HG02973 (cell line): Measurements from ENCODE around the gene SLC17A5.
"Not testable (repeated sequence)": the region's sequence is repeated elsewhere in the genome, so short reads cannot be mapped to it uniquely, and the experiment has no call there.

Experiments
- ATAC-seq: cut with Tn5 transposase; IDR thresholded peaks from one replicate; pipeline ENCODE4 v1.9.1; 2021; ENCODE audit warnings: moderate library complexity; ENCODE audit not compliant: unreplicated experiment

Gene SLC17A5

GRCh38 chr6:73569121-73569520 lies 84.7 kb downstream of the SLC17A5 start:
- ATAC-seq, result no peak

DNA sequence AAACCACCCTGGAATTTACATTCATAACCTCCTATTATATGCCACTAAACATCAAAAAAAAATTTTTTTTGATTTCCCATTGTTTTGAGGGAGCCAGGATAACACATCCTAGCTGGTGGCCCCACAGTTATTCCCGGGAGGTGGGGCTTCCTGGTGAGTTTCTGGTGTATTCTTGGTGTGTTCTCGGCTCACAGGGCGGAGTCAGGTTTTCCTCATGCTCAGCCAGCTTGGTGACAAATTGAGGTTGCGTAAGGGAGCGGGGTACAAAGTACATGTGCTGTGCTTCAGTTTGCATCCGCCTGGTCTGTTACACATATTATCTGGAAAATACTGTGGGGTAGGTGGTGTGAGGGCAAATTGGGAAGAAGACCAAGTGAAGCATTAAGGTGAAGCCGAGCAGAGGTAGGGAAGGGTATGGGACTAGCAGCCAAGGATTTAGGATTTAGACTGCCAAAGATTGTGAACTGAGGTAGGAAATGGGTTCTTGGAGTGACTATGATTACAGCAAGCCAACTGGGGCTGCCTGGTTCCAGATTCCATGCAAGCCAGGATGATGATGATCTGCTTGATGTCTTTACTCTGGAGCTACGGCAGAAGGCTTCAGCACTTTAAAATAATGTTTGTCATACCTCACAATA lies 86.7 kb downstream of the SLC17A5 start:
- no peak for ATAC-seq

- ATAC-seq, result not testable (repeated sequence)
These were observed 87.3 kb downstream of the SLC17A5 start for GRCh38 chr6:73566486-73566871.

- no peak for ATAC-seq
These were observed 87.9 kb downstream of the SLC17A5 start for GRCh38 chr6:73565767-73566485.

DNA sequence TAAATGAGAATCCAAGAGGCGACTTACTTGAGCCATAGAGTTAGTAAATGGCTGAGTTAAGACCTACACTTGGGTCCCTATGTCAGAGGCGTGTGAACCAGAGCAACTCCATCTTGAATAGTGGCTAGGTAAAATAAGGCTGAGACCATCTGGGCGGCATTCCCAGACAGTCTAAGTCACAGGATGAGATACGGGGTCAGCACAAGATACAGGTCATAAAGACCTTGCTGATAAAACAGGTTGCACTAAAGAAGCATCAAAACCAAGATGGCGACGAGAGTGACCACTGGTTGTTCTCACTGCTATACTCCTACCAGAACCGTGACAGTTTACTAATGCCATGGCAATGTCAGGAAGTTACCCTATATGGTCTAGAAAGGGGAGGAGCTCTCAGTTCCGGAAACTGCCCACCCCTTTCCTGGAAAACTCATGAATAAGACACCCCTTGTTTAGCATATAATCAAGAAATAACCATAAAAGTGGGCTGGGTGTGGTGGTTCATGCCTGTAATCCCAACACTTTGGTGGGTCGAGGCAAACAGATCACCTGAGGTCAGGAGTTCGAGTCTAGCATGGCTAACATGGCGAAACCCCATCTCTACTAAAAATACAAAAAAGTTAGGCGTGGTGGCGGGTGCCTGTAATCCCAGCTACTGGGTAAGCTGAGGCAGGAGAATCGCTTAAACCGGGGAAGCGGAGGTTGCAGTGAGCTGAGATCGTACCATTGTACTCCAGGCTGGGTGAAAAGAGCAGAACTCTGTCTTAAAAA lies 89.0 kb downstream of the SLC17A5 start:
- ATAC-seq, result no peak

GRCh38 chr6:73562558-73562957 lies 91.2 kb downstream of the SLC17A5 start:
- no peak for ATAC-seq

DNA sequence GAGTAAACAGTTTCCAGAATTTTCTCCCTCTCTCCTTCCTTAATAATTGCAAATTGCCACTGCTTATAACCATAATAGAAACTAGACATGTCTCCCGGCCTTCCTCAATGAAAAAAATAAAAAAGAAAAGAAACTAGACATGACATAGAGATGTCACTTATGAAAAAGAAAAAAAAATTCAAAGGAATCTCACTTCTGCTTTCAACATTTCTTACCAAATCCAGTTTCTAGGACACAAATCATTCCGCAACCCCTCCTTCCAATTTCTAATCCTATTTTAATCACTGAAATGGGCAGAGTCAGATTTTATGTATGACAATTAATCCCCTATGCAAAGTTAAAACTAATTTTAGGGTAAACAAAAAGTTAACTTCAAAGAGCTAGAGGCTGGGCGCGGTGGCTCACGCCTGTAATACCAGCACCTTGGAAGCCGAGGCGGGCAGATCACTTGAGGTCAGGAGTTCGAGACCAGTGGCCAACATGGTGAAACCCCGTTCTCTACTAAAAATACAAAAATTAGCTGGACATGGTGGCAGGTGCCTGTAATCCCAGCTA lies 92.9 kb downstream of the SLC17A5 start:
- ATAC-seq, result peak; percentile 48

DNA sequence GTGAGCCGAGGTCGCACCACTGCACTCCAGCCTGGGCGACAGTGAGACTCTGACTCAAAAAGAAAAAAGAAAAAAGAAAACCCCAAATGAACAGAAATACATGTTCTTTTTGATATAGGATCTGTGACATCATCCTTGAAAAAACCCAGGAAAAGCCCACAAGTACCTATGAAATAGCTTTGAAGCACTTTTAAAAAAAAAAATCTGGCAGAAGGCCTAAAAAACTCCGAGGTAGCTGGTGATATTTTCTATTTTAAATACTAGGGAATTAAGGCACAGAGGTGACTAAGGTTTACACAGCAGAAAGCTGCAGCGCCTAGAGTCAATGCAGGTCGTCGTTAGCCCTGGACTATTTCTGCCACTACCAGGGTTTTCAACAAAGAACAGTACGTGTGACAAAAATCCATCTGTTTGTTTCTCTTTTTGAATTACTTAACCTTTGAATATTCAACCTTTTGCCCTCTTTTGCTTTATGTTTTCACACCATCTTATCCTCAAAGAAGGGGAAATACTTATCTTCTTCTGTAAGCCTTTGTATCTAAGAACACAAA lies 93.5 kb downstream of the SLC17A5 start:
- ATAC-seq, result peak; percentile 39

- not testable (repeated sequence) for ATAC-seq
These were observed 94.4 kb downstream of the SLC17A5 start for GRCh38 chr6:73559399-73559794.

DNA sequence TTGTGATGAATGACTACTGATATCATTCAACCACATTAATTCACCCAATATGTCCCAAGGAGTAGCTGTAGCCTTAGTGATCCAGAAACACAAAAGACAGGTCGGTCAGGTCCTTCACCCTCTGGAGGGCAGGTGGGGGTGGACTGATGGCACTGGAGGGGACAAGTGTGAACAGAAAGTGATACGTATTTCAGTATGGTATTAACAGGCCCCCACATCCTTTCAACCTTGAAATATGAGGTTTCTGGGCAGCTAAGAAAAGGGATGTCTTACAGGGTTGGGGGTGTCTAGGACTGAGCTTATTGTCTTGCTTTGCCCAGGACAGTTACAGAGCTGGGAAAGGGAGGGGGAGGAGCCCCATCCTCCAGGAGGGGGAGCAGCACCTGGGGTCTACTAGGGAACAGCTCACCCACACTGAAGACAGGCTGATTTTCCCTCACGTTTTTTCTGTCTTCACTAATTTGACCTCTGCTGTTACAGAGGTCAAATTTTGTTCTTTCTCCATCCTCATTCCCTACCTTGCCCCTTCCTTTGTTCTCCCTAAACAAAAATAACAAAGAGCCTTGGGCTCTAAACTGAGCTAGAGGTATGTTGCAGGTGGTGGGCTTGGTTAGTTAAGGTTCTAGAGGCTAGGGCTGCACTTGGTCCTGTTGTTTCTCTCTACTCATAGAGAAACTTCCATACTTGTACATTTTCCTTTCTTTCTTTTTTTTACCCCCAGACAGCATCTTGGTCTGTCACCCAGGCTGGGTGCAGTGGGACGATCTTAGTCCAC lies 95.0 kb downstream of the SLC17A5 start:
- no peak for ATAC-seq

DNA sequence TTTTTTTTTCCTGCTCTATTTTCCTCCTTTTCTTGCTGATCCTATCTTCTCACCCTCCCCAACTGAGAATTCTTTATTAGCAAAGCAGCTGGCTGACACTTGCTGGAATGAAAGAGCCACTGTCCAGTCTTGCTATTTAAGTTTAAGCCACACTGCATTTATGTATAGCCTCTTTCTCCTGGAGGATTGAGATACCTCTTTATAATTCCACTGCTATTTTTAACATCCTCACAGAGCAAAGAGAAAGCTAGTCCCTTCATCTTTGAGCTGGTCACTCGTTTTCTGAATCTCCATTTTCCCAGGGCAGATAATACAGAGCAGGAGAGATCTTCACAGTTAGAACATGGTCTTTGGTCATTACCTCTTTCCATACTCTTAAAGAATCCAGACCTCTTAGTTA lies 97.0 kb downstream of the SLC17A5 start:
- no peak for ATAC-seq

- ATAC-seq, result not testable (repeated sequence)
These were observed 98.3 kb downstream of the SLC17A5 start for GRCh38 chr6:73555380-73555949.

DNA sequence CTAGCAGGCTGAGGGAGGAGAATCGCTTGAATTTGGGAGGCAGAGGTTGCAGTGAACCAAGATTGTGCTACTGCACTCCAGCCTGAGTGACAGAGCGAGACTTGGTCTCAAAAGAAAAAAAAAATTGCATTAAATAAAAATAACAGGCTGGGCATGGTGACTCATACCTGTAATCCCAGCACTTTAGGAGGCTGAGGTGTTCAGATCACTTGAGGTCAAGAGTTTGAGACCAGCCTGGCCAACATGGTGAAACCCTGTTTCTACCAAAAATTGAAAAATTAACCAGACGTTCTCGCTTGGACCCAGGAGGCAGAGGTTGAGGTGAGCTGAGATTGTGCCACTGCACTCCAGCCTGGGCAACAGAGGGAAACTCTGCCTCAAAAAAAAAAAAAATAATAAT lies 102.7 kb downstream of the SLC17A5 start:
- ATAC-seq, result not testable (repeated sequence)

GRCh38 chr6:73548458-73549446 lies 105.0 kb downstream of the SLC17A5 start:
- ATAC-seq, result no peak

DNA sequence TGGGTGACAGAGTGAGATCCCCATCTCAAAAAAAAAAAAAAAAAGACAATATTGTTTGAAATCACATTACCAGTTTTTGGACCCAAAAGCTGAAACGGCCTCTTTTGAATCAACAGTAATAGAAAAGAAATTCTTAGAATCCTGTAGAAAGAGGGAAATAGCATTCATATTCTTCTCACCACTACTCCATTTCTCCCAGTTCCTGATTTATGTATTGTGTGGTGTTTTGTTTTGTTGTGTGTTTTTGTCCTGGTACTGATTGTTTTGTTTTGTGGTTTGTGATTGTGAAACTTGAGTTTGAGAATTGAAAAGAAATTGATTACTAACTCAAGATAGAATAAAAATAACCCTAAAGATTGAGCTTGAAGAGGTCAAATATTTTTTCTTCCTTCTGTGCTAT lies 106.8 kb downstream of the SLC17A5 start:
- no peak for ATAC-seq
